ENCODE results near the gene LAMA3.
"Not testable (repeated sequence)": the region's sequence is repeated elsewhere in the genome, so short reads cannot be mapped to it uniquely, and the experiment has no call there.

The LAMA3 gene

DNA sequence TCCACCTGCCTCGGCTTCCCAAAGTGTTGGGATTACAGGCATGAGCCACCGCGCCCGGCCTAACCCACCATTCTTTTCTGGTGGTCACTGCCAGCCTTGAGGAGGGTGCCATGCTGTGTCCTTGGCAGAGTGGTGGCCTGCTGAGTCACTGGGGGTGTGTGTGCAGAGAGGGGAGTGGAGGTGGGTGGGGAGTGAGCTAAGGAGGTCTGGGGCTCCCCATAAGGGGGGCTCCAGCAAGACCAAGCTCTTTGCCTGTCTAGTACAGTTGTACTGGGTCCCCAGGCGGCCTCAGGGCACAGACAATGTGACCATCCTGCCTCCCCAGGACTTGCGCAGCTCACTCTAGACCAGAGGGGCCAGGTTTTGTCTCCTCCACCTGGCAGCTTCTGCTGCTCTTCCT is 36.1 kb downstream of the LAMA3 start:
- Histone ChIP-seq H3K9ac (ENCODE audit: low read depth, low read length) (no peak overlapping the region), H3K4me3 (ENCODE audit: low read depth, low read length) (no peak overlapping the region), H3K9me3 (ENCODE audit: control insufficient read depth, insufficient read depth, low read length) (no peaks in the 10 kb centered on the region), H3K36me3 (ENCODE audit: control insufficient read depth, insufficient read depth, low read length) (no peaks in the 10 kb centered on the region), H3K27me3 (ENCODE audit: control insufficient read depth, insufficient read depth, low read length) (no peaks in the 10 kb centered on the region), H3K4me1 (ENCODE audit: control insufficient read depth, insufficient read depth, low read length) (no peaks in the 10 kb centered on the region)

DNA sequence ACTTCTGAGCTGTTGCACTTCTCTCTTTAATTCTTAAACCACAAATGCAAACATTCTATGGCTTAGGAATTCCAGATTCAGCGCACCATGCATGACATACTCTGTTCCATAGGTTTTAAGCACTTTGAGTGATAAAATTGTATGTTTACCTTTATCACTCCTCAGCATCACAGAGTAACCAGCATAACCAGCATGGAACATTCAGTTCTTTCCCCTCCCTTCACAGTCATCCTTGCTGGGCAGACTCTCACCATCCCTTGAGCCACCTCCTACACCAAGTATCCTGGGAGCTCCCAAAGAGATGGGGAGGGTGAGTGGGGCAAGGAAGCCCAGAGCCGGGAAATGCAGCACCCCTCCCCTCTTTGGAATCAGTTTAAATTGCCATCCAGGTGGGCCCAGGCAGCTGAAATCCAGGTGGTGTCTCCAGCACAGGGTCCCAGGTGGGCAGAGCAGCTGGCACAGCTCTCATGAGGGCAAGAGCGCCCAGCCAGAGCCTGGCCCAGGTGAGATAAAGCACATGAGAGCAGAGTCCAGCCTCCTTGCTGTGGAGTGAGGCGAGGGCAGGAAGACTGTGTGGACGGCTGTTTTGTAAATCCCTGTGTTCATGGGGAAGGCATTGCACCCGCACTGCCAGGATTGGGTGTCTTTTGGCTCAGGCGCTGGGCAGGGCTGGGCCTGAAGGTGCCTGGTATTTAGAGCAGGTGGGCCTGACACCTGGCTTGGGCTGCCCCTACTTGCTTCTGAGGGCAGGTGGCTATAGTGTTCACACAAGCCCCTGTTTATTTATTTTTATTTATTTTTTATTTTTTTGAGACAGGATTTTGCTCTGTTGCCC is 36.8 kb downstream of the LAMA3 start:
- no peaks in the 10 kb centered on the region for H3K27me3 ChIP-seq (ENCODE audit: control insufficient read depth, insufficient read depth, low read length)
- H3K4me1 ChIP-seq (ENCODE audit: control insufficient read depth, insufficient read depth, low read length): no peaks in the 10 kb centered on the region
- no peak overlapping the region for H3K4me3 ChIP-seq (ENCODE audit: low read depth, low read length)
- no peak overlapping the region for H3K9ac ChIP-seq (ENCODE audit: low read depth, low read length)
- no peaks in the 10 kb centered on the region for H3K36me3 ChIP-seq (ENCODE audit: control insufficient read depth, insufficient read depth, low read length)
- no peaks in the 10 kb centered on the region for H3K9me3 ChIP-seq (ENCODE audit: control insufficient read depth, insufficient read depth, low read length)

DNA sequence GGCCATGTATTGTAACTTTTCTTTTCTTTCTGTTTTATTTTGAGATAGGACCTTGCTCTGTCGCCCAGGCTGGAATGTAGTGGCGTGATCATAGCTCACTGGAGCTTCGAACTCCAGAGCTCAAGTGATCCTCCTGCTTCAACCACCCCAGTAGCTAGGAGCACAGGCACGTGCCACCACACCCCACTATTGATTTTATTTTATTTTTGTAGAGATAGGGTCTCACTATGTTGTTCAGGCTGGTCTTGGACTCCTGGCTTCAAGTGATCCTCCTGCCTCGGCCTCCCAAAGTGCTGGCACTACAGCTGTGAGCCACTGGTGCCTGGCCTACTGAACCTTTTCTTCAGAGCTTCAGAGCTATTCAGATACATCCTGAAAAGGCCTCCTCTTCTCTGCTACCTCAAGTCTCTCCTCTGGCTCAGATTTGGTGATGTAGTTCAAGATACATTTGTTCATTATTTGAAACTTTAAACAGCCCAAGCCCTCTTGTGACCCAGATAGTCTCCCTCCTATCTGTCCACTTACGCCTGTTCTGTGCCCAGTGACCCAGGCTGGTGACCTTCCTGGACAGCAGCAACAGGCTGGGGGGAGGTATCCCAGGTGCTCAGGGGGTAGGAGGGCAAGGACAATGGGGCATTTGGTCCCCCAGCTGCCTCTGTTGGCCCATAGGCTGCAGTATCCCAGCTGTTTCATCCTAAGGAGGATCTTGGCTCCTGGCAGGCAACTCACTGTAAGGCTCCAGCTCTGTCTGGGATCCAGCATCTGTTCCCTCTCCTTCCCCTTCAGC is 38.6 kb downstream of the LAMA3 start:
- Histone ChIP-seq H3K4me3 (ENCODE audit: low read depth, low read length) (no peak overlapping the region), H3K9ac (ENCODE audit: low read depth, low read length) (no peak overlapping the region), H3K27me3 (ENCODE audit: control insufficient read depth, insufficient read depth, low read length) (no peaks in the 10 kb centered on the region), H3K36me3 (ENCODE audit: control insufficient read depth, insufficient read depth, low read length) (no peaks in the 10 kb centered on the region), H3K4me1 (ENCODE audit: control insufficient read depth, insufficient read depth, low read length) (no peaks in the 10 kb centered on the region), H3K9me3 (ENCODE audit: control insufficient read depth, insufficient read depth, low read length) (no peaks in the 10 kb centered on the region)

DNA sequence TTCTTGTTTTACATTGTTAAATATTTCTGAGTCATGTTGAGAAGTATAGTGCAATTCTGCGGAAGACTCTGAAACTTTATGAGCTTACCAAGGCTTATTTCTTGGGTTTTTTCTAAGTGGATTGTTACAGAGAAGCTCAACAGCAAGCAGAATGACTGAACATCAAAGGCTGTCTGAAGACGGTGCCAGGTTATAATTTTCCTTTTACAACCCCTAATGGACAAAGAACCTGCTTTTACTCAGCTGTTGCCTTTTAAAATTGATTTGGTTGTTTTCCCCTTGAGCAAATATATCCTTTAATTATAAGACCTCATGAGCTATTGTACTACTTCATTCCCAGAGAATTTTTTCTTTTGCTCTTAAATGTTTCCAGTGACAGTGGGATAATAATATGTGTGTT is 41.6 kb downstream of the LAMA3 start:
- Histone ChIP-seq H3K27me3 (ENCODE audit: control insufficient read depth, insufficient read depth, low read length) (no peaks in the 10 kb centered on the region), H3K9me3 (ENCODE audit: control insufficient read depth, insufficient read depth, low read length) (no peaks in the 10 kb centered on the region), H3K36me3 (ENCODE audit: control insufficient read depth, insufficient read depth, low read length) (no peaks in the 10 kb centered on the region), H3K4me1 (ENCODE audit: control insufficient read depth, insufficient read depth, low read length) (no peaks in the 10 kb centered on the region), H3K4me3 (ENCODE audit: low read depth, low read length) (no peak overlapping the region), H3K9ac (ENCODE audit: low read depth, low read length) (no peak overlapping the region)

DNA sequence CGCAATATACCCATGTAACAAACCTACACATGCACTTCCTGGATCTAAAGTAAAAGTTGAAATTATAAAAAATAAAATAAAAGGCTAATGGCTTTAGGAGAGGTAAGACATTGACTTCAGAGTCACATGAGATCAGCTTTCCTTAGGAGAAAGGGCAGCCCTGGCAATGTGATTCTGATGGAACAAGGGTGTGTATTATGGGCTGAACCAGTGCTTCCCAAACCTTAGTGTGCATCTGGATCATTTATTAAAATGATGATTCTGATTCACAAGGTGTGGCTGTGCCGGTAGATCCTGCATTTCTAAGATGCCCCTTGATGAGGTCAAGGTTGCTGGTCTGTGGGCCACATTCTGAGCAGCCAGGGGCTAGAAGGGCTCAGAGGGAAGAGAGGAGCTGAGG is 42.6 kb downstream of the LAMA3 start:
- H3K4me1 ChIP-seq (ENCODE audit: control insufficient read depth, insufficient read depth, low read length): no peaks in the 10 kb centered on the region
- no peak overlapping the region for H3K9ac ChIP-seq (ENCODE audit: low read depth, low read length)
- H3K36me3 ChIP-seq (ENCODE audit: control insufficient read depth, insufficient read depth, low read length): no peaks in the 10 kb centered on the region
- H3K27me3 ChIP-seq (ENCODE audit: control insufficient read depth, insufficient read depth, low read length): no peaks in the 10 kb centered on the region
- no peaks in the 10 kb centered on the region for H3K9me3 ChIP-seq (ENCODE audit: control insufficient read depth, insufficient read depth, low read length)
- H3K4me3 ChIP-seq (ENCODE audit: low read depth, low read length): no peak overlapping the region

DNA sequence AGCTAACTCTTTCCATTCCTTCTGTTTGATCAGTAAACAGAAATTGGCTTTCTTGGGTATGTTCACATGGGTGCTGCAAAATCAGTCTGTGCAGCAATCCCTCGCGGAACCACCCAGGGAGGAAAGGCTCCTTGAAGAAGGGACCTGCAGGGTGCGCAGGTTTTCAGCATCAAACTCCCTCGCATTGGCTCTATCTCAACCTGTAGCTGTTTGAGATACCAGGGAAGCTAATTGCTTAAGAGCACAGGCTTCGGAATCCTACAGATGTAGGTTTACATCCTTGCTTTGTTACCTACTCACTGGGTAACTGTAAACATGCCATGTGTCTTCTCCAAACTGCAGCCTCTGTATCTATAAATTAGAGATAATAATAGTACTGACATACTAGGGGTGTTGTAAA is 43.2 kb downstream of the LAMA3 start:
- Histone ChIP-seq H3K9ac (ENCODE audit: low read depth, low read length) (no peak overlapping the region), H3K4me3 (ENCODE audit: low read depth, low read length) (no peak overlapping the region), H3K4me1 (ENCODE audit: control insufficient read depth, insufficient read depth, low read length) (no peaks in the 10 kb centered on the region), H3K36me3 (ENCODE audit: control insufficient read depth, insufficient read depth, low read length) (no peaks in the 10 kb centered on the region), H3K9me3 (ENCODE audit: control insufficient read depth, insufficient read depth, low read length) (no peaks in the 10 kb centered on the region), H3K27me3 (ENCODE audit: control insufficient read depth, insufficient read depth, low read length) (no peaks in the 10 kb centered on the region)

DNA sequence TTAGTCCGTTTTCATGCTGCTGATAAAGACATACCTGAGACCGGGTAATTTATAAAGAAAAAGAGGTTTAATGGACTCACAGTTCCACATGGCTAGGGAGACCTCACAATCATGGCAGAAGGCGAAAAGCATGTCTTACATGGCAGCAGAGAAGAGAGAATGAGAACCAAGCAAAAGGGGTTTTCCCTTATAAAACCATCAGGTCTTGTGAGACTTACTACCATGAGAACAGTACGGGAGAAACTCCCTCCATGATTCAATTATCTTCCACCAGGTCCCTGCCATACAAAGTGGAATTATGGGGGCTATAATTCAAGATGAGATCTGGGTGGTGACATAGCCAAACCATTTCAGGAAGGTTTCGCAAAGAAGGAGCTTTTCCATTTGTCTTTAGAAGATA is 44.0 kb downstream of the LAMA3 start:
- not testable (repeated sequence) for H3K4me1 ChIP-seq (ENCODE audit: control insufficient read depth, insufficient read depth, low read length); H3K36me3 ChIP-seq (ENCODE audit: control insufficient read depth, insufficient read depth, low read length); H3K4me3 ChIP-seq (ENCODE audit: low read depth, low read length); H3K27me3 ChIP-seq (ENCODE audit: control insufficient read depth, insufficient read depth, low read length); H3K9ac ChIP-seq (ENCODE audit: low read depth, low read length); H3K9me3 ChIP-seq (ENCODE audit: control insufficient read depth, insufficient read depth, low read length)

- peaks cover 3% of the 10 kb centered on the region for H3K4me1 ChIP-seq (ENCODE audit: control insufficient read depth, insufficient read depth, low read length)
Observed at GRCh38 chr18:23733895-23734294, 44.6 kb downstream of the LAMA3 start.

GRCh38 chr18:23735021-23735464 is 45.8 kb downstream of the LAMA3 start:
- Histone ChIP-seq H3K36me3 (ENCODE audit: control insufficient read depth, insufficient read depth, low read length) (no peaks in the 10 kb centered on the region), H3K4me3 (ENCODE audit: low read depth, low read length) (no peak overlapping the region), H3K4me1 (ENCODE audit: control insufficient read depth, insufficient read depth, low read length) (peaks cover 3% of the 10 kb centered on the region), H3K27me3 (ENCODE audit: control insufficient read depth, insufficient read depth, low read length) (no peaks in the 10 kb centered on the region), H3K9me3 (ENCODE audit: control insufficient read depth, insufficient read depth, low read length) (no peaks in the 10 kb centered on the region), H3K9ac (ENCODE audit: low read depth, low read length) (no peak overlapping the region)

More at GRCh38 chr18:23733895-23734294, 44.6 kb downstream of the LAMA3 start:
- Histone ChIP-seq H3K36me3 (ENCODE audit: control insufficient read depth, insufficient read depth, low read length) (no peaks in the 10 kb centered on the region), H3K4me3 (ENCODE audit: low read depth, low read length) (no peak overlapping the region), H3K27me3 (ENCODE audit: control insufficient read depth, insufficient read depth, low read length) (no peaks in the 10 kb centered on the region), H3K9me3 (ENCODE audit: control insufficient read depth, insufficient read depth, low read length) (no peaks in the 10 kb centered on the region), H3K9ac (ENCODE audit: low read depth, low read length) (no peak overlapping the region)

GRCh38 chr18:23737578-23737977 is 48.3 kb downstream of the LAMA3 start:
- Histone ChIP-seq H3K4me3 (ENCODE audit: low read depth, low read length) (no peak overlapping the region), H3K4me1 (ENCODE audit: control insufficient read depth, insufficient read depth, low read length) (peaks cover 3% of the 10 kb centered on the region), H3K9me3 (ENCODE audit: control insufficient read depth, insufficient read depth, low read length) (no peaks in the 10 kb centered on the region), H3K36me3 (ENCODE audit: control insufficient read depth, insufficient read depth, low read length) (no peaks in the 10 kb centered on the region), H3K27me3 (ENCODE audit: control insufficient read depth, insufficient read depth, low read length) (no peaks in the 10 kb centered on the region), H3K9ac (ENCODE audit: low read depth, low read length) (no peak overlapping the region)

- H3K4me1 ChIP-seq (ENCODE audit: control insufficient read depth, insufficient read depth, low read length): peaks cover 3% of the 10 kb centered on the region
- H3K36me3 ChIP-seq (ENCODE audit: control insufficient read depth, insufficient read depth, low read length): no peaks in the 10 kb centered on the region
- H3K9me3 ChIP-seq (ENCODE audit: control insufficient read depth, insufficient read depth, low read length): no peaks in the 10 kb centered on the region
- H3K9ac ChIP-seq (ENCODE audit: low read depth, low read length): no peak overlapping the region
- H3K4me3 ChIP-seq (ENCODE audit: low read depth, low read length): no peak overlapping the region
- H3K27me3 ChIP-seq (ENCODE audit: control insufficient read depth, insufficient read depth, low read length): no peaks in the 10 kb centered on the region
Observed at GRCh38 chr18:23738151-23738550, 48.9 kb downstream of the LAMA3 start.

GRCh38 chr18:23738575-23738974 is 49.3 kb downstream of the LAMA3 start:
- H3K27me3 ChIP-seq (ENCODE audit: control insufficient read depth, insufficient read depth, low read length): no peaks in the 10 kb centered on the region
- no peak overlapping the region for H3K9ac ChIP-seq (ENCODE audit: low read depth, low read length)

More at GRCh38 chr18:23738575-23738974, 49.3 kb downstream of the LAMA3 start:
- peaks cover 3% of the 10 kb centered on the region for H3K4me1 ChIP-seq (ENCODE audit: control insufficient read depth, insufficient read depth, low read length)
- H3K9me3 ChIP-seq (ENCODE audit: control insufficient read depth, insufficient read depth, low read length): no peaks in the 10 kb centered on the region
- no peaks in the 10 kb centered on the region for H3K36me3 ChIP-seq (ENCODE audit: control insufficient read depth, insufficient read depth, low read length)
- no peak overlapping the region for H3K4me3 ChIP-seq (ENCODE audit: low read depth, low read length)

Data from iPS-15b (cell line).